ENCODE results near the gene SRSF9.

DNA sequence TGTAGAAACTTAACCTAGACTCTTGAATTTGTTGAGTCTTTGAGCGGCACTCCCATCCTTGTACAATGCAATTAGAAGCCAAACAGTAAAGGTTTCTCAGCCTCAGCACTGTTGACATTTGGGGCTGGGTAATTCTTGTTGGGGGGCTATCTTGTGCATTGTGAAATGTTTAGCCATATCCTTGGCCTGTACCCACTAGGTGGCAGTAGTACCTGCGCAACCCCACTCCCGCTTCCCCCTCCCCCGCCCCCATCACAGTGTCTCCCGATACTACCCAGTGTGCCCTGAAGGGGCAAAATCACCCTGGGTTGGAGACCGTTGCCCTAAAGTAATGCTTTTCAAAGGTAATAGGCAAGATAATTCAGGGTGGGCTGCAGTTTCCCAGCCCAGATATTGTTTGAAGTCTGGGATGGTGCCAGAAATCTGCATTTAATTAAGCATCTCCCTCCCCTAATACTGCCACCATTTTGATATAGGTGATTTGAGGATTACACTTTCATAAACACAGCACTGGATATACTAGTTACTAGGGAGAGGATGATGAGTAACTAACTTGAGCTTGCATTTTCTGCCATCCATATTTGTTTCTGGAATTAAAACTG is 29.8 kb downstream of the SRSF9 start:
- TF ChIP-seq TAF1 (IDR thresholded peaks at IDR 0.05; ENCODE audit: low read depth) (no peak), EP300 (conservative IDR thresholded peaks at IDR 0.05; ENCODE audit: poor library complexity, severe bottlenecking) (no peak), EZH2 (IDR thresholded peaks at IDR 0.05; ENCODE audit: borderline replicate concordance, insufficient read depth, low read length, poor library complexity, severe bottlenecking) (no peak), POLR2AphosphoS5 (IDR thresholded peaks at IDR 0.05) (no peak), SMC3 (conservative IDR thresholded peaks at IDR 0.05; ENCODE audit: poor library complexity) (no peak)
- TF ChIP-seq, protein P1, sequence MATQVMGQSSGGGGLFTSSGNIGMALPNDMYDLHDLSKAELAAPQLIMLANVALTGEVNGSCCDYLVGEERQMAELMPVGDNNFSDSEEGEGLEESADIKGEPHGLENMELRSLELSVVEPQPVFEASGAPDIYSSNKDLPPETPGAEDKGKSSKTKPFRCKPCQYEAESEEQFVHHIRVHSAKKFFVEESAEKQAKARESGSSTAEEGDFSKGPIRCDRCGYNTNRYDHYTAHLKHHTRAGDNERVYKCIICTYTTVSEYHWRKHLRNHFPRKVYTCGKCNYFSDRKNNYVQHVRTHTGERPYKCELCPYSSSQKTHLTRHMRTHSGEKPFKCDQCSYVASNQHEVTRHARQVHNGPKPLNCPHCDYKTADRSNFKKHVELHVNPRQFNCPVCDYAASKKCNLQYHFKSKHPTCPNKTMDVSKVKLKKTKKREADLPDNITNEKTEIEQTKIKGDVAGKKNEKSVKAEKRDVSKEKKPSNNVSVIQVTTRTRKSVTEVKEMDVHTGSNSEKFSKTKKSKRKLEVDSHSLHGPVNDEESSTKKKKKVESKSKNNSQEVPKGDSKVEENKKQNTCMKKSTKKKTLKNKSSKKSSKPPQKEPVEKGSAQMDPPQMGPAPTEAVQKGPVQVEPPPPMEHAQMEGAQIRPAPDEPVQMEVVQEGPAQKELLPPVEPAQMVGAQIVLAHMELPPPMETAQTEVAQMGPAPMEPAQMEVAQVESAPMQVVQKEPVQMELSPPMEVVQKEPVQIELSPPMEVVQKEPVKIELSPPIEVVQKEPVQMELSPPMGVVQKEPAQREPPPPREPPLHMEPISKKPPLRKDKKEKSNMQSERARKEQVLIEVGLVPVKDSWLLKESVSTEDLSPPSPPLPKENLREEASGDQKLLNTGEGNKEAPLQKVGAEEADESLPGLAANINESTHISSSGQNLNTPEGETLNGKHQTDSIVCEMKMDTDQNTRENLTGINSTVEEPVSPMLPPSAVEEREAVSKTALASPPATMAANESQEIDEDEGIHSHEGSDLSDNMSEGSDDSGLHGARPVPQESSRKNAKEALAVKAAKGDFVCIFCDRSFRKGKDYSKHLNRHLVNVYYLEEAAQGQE (IDR thresholded peaks at IDR 0.05; ENCODE audit: borderline replicate concordance), result no peak
- TF ChIP-seq, protein P2, sequence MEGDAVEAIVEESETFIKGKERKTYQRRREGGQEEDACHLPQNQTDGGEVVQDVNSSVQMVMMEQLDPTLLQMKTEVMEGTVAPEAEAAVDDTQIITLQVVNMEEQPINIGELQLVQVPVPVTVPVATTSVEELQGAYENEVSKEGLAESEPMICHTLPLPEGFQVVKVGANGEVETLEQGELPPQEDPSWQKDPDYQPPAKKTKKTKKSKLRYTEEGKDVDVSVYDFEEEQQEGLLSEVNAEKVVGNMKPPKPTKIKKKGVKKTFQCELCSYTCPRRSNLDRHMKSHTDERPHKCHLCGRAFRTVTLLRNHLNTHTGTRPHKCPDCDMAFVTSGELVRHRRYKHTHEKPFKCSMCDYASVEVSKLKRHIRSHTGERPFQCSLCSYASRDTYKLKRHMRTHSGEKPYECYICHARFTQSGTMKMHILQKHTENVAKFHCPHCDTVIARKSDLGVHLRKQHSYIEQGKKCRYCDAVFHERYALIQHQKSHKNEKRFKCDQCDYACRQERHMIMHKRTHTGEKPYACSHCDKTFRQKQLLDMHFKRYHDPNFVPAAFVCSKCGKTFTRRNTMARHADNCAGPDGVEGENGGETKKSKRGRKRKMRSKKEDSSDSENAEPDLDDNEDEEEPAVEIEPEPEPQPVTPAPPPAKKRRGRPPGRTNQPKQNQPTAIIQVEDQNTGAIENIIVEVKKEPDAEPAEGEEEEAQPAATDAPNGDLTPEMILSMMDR (IDR thresholded peaks at IDR 0.05; ENCODE audit: poor library complexity, severe bottlenecking), result peak; percentile 62
